Measurements from ENCODE around the gene IYD. TPM values are rescaled to one million over a fixed set of nuclear protein-coding genes. Genes with fewer than 3 reads are reported as not detected.

The IYD gene
- polyA plus RNA-seq, 1 of the 3 experiments (the other 2 are of a cell fraction): not detected

GRCh38 chr6:150352321-150353296, 16.2 kb upstream of the IYD start:
- Histone ChIP-seq H3K4me1 (ENCODE audit: control insufficient read depth in 1 of 2, insufficient read depth in 2 of 2, low read depth in 1 of 2, low read length in 1 of 2) (no peaks in the 10 kb centered on the region), H3F3A (replicated peaks; ENCODE audit: insufficient read depth) (no peaks in the 10 kb centered on the region), H3K36me3 (replicated peaks in 1 of 2; ENCODE audit: control insufficient read depth in 1 of 2, insufficient read depth in 2 of 2, low read length in 1 of 2) (no peaks in the 10 kb centered on the region), H3K9ac (no peak overlapping the region), H3K27ac (ENCODE audit: low read depth in 2 of 2, low read length in 1 of 2) (no peak overlapping the region), H2AFZ (ENCODE audit: low read depth) (no peak overlapping the region), H4K20me1 (ENCODE audit: insufficient read depth) (no peaks in the 10 kb centered on the region), H3K9me3 (no peaks in the 10 kb centered on the region), H3K4me2 (no peak overlapping the region), H3K27me3 (ENCODE audit: insufficient read depth) (no peaks in the 10 kb centered on the region), H3K4me3 (ENCODE audit: low read depth in 2 of 2, low read length in 1 of 2) (no peak overlapping the region), H3K79me2 (ENCODE audit: insufficient read depth) (no peaks in the 10 kb centered on the region), H3K9me2 (no peaks in the 10 kb centered on the region)
- DNase-seq: no peak
- WGBS (ENCODE audit: low lambda C conversion rate): 6% methylated on average over 5 of the region's 5 CpGs
- POLR2A ChIA-PET: no interaction called here
- CTCF ChIA-PET: no interaction called here
- TF ChIP-seq EZH2phosphoT487 (IDR thresholded peaks at IDR 0.05; ENCODE audit: borderline replicate concordance, low read depth) (no peak), GABPA (IDR thresholded peaks at IDR 0.05; ENCODE audit: low read depth) (no peak), FOSL2 (IDR thresholded peaks at IDR 0.05; ENCODE audit: borderline replicate concordance, low read depth) (no peak), MEF2A (IDR thresholded peaks at IDR 0.05; ENCODE audit: borderline replicate concordance, low read depth) (no peak), ELF1 (IDR thresholded peaks at IDR 0.05) (no peak), ZBTB33 (IDR thresholded peaks at IDR 0.05; ENCODE audit: borderline replicate concordance, low read depth) (no peak), REST (IDR thresholded peaks at IDR 0.05; ENCODE audit: low read depth, low read length) (no peak), TAF1 (IDR thresholded peaks at IDR 0.05; ENCODE audit: borderline replicate concordance, low read depth, low read length) (no peak), RXRA (IDR thresholded peaks at IDR 0.05; ENCODE audit: borderline replicate concordance, low read depth) (no peak), POLR2AphosphoS5 (IDR thresholded peaks at IDR 0.05; ENCODE audit: low read depth, low read length) (no peak), PBX3 (IDR thresholded peaks at IDR 0.05) (no peak), NFIC (IDR thresholded peaks at IDR 0.05; ENCODE audit: borderline replicate concordance) (no peak), RFX5 (IDR thresholded peaks at IDR 0.05; ENCODE audit: low read length) (no peak), IRF3 (IDR thresholded peaks at IDR 0.05; ENCODE audit: low read depth, low read length) (no peak), SIN3A (IDR thresholded peaks at IDR 0.05; ENCODE audit: borderline replicate concordance, low read depth, low read length) (no peak), TCF12 (IDR thresholded peaks at IDR 0.05) (no peak), SMC3 (IDR thresholded peaks at IDR 0.05; ENCODE audit: low read depth, low read length) (no peak), NRF1 (IDR thresholded peaks at IDR 0.05; ENCODE audit: low read depth, low read length) (no peak)
